GM21526 (cell line): Measurements from ENCODE around the gene IL24.

Experiments used
- ATAC-seq: cut with Tn5 transposase; IDR thresholded peaks from one replicate; pipeline ENCODE4 v1.9.1; 2021; ENCODE audit warnings: moderate library complexity; ENCODE audit not compliant: unreplicated experiment, low FRiP score

IL24 gene

DNA sequence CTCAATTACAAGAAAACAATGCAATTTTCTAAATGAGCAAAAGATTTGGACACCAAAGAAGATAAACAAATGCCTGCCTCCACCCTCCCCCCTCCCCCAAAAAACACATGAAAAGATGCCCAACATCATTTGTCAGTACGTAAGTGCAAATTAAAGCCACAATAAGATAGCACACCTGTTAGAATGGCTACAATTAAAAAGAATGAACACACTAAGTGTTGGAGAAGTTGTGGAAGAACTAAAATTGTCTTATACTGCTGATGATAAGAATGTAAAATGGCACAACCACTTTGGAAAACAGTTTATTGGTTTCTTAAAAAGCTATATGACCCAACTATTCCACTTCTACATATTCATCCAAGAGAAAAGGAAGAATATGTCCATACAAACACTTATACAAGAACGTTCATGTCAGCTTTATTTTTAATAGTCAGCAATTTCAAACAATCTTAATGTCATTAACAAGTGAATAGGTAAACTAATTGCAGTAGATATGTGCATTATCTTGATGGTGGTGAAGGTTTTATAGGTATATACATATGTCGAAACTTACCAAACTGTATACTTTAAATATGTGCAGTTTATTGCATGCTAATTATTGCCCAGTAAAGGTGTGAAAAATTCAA, 21.4 kb upstream of the IL24 start:
- ATAC-seq = no peak

DNA sequence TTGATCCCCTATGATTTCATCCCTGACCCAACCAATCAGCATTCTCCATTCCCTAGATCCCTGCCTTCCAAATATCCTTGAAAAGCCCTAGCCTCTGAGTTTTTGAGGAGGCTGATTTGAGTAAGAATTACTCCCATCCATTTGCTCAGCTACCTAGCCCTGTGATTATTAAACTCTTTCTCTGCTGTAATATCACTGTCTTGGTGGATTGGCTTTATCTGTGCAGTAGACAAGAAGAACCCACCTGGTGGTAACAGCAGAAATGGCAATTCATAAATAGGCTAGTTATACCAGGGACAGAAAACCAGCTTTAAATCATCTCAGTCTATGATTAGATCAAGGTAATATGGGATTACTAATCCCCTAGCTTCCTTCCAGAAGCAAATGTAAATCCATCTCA, 18.8 kb upstream of the IL24 start:
- ATAC-seq = no peak

DNA sequence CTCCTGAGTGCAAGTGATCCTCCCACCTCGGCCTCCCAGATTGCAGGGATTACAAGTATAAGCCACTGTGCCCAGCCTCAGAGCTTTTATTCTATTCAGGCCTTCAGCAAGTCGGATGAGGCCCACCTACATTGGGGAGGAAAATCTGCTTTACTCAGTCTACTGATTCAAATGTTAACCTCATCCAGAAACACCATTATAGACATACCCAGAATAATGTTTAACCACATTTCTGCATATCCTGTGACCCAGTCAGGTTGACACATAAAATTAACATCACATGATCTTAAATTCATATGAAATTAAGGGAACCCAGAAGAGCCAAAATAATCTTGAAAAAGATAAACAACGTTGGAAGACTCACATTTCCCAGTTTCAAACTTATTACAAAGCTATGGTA, 16.9 kb upstream of the IL24 start:
- ATAC-seq = no peak

DNA sequence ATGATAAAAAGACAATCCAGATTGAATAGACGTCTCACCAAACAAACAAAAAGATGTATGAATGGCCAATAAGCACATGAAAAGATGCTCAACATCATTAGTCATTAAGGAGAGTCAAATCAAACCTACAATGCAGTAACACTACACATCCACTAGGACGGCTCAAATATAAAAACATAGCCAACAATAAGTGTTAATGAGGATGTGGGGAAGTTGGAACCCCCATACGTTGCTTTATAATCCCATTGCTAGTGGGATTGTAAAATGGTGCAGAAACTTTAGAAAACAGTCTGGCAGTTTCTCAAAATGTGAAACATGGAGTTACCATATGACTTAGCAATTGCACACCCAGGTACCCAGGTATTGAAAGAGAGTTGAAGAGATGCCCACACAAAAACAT, 14.7 kb upstream of the IL24 start:
- no peak for ATAC-seq

DNA sequence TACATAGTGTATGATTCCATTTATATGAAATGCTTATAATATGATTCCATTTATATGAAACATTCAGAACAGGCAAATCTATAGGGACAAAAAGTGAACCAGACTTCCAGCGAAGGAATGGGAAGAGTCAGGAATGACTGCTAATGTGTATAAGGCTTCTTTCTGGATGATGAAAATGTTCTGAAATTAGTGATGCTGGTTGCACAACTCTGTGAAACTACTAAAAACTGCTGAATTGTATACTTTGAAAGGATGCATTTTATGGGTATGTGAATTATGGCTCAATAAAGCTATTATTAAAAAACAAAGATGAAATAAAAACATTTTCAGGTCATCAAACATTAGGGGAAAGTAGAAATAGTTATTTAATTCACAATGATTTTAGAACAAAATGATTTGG, 14.1 kb upstream of the IL24 start:
- ATAC-seq = no peak

DNA sequence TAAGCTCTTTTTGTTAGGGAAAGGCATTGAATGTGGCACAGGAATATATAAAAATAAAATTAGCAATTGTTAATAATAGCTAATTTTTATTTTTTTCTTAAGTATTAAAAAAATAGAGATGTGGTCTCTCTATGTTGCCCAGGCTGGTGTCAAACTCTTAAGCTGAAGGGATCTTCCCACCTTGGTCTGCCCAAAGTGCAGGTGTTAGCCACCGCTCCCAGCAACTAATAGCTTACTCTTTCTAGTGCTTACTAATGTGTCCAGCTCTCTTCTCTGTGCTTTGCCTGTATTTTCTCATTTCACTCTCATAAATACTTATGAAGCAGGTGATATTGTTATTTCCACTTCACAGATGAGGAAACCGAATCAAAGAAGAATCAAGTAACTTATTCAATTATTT, 13.4 kb upstream of the IL24 start:
- no peak for ATAC-seq

DNA sequence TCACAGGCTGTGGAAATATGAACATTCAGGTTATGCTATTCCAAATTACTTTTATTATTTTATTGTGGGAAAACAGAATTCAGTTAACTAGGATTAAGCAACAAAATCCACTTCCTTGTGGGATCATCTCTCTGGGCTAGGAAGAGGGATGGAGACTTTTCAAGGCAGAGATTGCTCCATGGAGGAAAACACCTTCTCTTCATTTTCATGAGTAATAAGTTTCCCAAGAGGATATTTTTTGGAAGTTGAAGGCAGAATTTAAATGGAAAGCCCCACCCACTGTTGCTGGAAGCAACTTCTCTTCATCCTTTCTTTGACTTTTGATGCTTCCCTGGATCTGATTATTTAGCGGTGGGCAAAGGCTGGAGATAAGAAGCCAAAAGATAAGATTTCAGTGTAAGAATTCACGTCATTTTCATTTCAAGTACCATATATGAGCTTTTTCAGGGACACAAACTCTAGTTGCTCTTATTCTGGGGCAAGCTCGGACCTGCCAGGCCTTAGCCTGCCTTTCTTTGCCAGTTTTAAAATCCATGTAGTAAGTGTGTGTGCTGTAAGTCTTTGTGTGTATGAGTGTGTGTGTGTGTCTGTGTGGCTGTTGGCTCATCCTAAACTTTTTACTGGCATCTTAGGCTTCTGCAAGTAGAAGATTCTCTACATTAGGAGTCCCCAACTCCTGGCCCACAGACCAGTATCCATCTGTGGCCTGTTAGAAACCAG, 11.7 kb upstream of the IL24 start:
- ATAC-seq = no peak

DNA sequence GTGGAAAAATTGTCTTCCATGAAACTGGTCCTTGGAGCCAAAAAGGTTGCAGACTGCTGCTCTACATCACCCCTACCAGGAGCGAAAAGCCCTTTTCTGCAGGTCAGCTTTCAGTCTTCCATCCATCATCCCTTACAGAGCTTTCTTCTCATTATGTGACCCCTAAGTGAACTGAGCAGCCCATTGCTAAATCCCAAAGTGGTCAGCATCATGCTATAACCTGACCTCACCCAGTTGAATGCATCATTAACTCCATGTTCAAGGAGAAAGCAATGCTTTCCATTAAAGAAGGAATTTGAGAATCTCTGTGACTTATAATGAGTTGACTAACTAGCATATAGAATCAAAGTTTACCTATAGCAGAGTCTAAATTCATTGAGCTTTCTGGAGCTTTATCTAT, 10.4 kb upstream of the IL24 start:
- no peak for ATAC-seq

DNA sequence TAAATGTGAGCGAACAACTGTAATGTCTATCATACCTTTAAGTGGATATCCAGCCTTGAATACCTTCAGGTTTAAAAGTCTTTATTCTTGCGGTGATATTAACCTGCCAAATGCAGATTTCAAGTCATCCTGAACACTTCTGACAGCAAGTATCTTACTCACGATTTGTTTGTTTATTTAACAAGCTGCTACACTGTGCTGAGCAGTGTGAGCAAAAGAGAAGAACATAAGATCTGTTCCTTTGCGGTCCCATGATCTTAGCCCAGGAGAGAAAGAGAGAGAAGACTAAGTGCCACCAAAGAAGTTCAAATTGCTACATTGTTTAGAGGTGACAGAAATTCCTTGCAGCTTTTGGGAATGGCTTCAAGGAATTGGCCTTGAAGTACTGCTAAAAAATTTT, 9.5 kb upstream of the IL24 start:
- no peak for ATAC-seq

DNA sequence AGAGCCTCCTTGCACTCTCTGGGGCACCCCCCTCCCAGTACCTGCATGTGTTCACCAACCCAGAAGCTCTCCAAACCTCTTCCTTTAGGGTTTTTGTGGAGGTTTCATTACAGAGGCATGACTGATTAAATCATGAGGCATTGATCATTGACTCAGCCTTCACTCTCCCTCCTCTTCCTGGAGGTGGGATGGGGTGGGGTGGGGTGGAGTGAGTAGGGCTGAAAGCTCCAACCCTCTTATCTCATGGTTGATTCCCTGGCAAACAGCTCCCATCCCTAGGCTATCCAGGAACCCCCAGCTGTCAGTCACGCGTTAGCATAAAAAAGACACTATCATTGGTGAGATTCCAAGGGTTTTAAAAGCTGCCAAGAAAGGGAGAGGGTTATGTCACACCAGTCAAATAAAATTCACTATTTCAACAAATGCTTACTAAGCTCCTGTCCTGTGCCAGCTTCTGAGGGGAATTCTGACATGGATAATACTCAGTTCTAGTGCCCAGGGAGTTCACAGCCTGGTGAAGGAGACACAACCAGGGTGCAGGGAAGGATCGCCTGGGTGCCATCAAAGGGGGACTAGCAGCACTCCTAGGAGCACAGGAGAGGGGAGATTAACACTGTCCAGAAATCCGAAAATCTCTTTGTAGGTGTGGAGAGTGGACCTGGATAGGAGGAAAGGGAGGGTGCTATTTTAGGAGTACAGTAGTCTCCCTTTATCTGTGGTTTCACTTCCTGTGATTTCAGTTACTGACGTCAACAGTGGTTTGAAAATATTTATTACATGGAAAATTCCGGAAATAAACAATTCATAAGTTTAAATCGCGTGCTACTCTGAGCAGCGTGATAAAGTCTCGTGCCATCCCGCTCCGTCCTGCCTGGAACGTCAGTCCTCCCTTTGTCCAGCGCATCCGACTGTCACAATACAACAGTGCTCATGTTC, 6.8 kb upstream of the IL24 start:
- ATAC-seq = no peak

DNA sequence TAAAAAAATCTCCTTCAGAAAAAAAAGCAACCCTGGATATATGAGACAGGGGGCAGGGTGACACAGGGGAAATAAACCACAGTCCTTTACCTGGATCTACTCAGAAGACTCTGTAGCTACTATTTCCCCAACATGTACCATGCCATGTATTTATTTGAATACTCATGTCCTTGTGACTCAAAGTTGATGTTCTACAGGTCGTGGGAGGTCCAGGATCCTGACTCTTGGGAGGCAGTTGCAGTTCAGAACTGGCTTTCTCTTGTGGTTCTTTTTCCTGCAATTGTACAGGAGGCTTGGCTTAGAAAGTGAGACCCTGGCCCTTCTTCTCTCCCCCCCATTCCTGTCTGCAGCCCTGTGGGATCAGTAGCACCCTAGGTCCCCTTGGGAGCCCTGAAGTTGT, 5.8 kb upstream of the IL24 start:
- no peak for ATAC-seq

DNA sequence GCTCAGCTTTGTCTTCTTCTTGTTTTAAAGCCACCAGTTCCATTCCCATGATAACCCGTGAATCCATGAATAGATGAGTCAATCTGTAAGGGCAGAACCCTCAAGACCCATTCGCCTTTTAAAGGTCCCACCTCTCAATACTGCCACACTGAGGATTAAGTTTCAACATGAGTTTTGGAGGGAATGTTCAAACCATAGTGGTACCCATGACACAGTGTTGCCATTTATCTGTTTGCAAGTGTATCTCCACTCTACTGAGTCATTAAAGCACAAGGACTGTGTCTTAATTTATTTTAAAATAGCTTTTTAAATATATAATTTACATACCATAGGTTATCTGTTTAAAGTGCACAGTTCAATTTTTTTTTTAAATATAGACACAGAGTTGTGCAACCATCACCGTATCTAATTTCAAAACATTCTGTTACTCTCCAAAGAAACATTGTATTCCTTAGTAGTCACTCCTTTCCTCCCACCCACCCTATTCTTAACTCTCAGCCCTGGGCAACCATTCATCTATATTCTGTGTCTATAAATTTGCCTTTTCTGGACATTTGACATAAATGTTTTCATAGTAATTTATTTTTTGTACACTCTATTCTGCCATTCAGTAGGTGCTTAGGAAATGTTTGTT, 4.8 kb upstream of the IL24 start:
- ATAC-seq = no peak

DNA sequence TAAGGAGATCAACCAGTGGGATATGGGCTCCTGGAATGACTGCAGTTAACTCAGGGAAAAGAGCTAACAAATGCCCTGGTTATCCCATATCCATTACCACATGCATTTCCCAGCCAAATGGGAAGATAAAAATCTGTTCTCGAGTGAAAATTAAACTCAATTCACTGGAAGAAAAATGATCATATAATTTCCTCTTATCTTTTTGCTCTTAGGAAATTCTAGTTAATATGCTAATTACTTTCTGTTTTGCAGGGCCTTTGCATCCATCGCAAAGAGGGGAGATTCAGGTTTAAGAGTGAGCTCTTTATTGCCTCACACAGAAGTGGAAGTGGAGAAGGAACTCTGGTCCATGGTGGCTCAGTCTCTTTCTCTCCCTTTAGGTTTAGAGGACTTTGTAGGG, 3.9 kb upstream of the IL24 start:
- no peak for ATAC-seq

DNA sequence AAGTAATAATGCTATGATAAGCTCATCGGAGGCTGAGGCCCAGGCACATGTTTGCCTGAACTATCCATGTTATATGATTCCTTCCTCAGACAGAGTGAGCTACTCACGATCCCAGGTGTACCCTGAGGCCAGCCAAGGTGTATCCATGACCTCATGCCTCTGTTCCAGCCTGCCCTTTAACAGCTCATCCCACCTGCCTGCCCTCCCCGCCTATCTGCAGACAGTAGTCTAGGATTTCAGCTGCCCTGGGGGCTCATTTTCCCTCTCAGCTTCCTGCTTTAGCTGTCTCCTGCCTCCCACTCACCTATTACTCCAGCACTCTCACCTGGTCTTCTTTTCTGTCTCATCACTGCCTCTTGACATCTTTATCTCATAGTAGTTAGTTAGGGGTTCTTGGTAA, 1.9 kb upstream of the IL24 start:
- ATAC-seq = no peak

DNA sequence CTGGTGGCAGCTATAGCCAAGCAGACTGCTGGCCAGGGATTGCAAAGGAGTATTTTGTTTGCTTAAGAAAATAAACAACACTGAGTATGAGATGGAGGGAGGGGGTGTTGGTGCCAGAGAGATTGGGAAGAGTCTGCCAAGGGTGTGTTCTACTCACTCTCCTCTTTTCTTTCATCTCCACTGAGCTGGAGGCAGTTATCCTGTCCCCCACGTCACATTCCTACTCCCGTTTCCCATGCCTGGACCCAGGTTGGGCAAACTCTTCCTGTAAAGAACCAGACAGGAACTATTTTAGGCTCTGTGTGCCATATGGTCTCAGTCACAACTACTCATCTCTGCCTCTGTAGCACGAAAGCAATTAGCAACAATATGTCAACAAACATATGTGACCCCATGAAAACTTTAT, 1.4 kb upstream of the IL24 start:
- ATAC-seq = no peak

DNA sequence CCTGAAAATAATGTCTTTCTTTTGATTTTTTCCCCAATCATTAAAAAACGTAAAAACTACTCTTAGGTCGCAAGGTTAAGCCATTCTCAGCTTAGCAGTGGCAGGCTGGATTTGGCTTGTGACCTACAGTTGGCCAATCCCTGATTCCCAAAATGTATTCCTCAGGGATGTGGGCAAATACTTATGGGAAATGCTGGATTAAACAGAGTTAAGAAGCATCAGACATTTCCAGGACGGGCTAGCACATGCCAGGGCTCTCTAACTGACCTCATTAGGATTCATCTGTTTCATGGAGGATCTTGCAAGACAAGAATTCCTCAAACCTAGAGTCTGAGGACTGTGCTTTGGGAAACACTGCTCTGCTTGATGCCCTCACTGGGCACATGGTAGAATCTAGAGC, 982 bp upstream of the IL24 start:
- no peak for ATAC-seq

DNA sequence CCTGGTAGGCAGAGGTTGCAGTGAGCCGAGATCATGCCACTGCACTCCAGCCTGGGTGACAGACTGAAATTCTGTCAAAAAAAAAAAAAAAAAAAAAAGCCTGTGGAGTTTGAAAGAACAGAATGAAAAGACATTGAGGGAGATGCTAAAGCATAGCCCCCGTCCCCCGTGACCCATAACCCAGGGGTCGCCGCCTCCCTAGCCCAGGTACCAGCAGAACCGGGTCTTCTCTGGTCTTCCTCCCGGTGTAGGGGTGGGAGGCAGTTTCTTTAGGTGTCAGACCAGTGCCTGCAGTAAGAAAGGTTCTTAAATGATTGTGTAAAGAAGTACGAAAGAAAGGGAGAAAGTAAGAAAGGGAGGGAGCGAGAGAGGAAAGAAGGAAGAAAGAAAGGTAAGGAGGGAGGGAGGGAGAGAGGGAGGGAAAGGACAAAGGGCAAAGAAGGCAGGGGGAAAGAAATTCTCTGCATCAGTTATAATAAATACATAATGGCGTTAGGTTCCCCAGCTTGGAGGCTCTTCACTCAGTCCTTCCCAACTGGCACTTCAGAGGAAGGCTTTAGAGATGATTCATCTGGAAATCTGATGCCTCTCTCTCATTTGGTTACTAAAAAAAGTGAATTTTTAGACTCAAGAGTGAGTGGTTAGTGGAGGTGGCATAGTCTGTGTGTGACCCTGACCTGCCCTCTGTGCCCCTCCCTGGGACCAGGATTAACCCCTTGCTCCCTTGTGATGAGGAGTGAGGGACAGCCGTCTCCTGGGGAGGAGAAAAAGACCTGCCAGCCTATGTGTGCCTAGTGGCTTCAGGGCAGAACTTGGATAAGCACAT, 1.1 kb downstream of the IL24 start:
- ATAC-seq = no peak

DNA sequence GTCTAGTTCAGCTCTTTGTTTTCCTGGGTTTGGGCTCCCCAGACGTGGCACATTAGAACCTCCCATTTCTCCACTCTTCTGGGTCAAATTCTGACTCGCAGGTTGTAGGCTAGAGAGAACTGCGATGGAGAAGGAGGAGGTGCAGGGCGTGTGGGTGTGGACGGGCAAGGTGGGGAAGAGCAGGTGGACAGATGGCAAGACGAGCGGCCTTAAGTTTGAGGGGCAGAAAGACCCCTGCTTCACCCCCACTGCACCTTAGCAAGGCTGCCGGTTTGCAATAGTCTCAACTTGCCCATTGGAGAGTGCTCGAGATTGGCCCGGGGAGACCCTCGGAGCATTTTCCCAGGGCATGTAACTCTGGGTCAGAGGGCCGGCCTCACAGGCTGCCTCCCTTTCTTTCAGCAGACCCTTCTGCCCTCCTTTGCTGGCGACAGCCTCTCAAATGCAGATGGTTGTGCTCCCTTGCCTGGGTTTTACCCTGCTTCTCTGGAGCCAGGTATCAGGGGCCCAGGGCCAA, 1.7 kb downstream of the IL24 start:
- ATAC-seq = no peak

DNA sequence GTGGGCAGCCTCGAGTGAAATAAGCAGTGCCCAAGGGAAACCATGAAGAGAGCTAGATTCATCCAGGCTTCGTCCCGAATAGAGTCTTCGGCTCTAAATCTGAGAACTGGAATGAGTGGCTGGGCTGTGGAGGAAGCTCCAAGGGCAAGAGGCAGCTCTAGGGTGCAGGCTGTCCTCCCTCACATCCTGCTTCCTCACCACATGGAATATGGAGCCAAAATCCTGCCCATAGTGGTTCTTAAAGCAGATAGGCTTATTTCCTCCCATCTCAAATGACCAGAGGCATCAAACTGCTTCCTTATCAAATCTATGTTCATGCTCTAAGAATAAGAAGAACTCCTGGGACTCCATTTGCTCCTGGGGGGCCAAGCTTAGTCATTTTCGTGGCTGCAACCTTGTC, 2.5 kb downstream of the IL24 start:
- ATAC-seq = no peak

DNA sequence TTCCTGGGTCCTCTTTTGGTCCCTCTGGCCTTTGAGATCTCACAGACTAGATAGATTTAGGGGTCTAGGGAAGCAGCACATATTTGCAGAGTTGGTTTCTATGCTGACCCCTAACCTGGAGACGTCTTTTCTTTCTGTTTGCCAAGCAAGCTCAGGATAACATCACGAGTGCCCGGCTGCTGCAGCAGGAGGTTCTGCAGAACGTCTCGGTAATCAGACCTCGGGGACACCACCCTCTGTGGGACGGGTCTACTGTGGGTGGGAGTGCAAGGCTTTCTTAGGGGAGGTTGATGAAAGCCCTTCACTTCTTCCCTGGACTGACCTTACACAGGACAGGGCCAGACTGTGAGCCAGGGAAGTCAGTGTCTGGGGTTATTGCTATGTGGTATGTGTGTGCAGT, 2.9 kb downstream of the IL24 start:
- ATAC-seq = no peak
